ENCODE measurements around the gene EFEMP1. TPM values are rescaled to one million over a fixed set of nuclear protein-coding genes. Genes with fewer than 3 reads are reported as not detected.

The EFEMP1 gene
- total and polyA plus RNA-seq, 10 of the 15 experiments (the other 5 are each of a cell fraction or from before 2014, with no cell fraction given): 0.27 to 1.2 (median 0.35) TPM; not detected in 6

- intact Hi-C loops (cut with micrococcal nuclease; ENCODE audit: unreplicated experiment): no loop called here
- Histone ChIP-seq H3K9ac (ENCODE audit: control insufficient read depth, insufficient read depth, low read length) (no peak overlapping the region), H3K27ac (ENCODE audit: control insufficient read depth, insufficient read depth) (no peak overlapping the region), H3K4me1 (ENCODE audit: control insufficient read depth, insufficient read depth, low read length) (no peaks in the 10 kb centered on the region), H3K36me3 (ENCODE audit: control insufficient read depth in 2 of 2, insufficient read depth in 2 of 2, low read length in 1 of 2) (no peaks in the 10 kb centered on the region), H2AFZ (ENCODE audit: control insufficient read depth, low read depth, low read length) (no peak overlapping the region), H3K79me2 (ENCODE audit: control insufficient read depth, insufficient read depth, low read length) (no peaks in the 10 kb centered on the region), H3K27me3 (replicated peaks in 1 of 2; ENCODE audit: control insufficient read depth in 2 of 2, insufficient read depth in 2 of 2, low read length in 1 of 2) (no peaks in the 10 kb centered on the region; a peak in 2 of 4 replicates), H3K4me2 (ENCODE audit: control insufficient read depth, insufficient read depth) (no peak overlapping the region), H4K20me1 (ENCODE audit: control insufficient read depth, insufficient read depth) (no peaks in the 10 kb centered on the region), H3K9me3 (replicated peaks; ENCODE audit: control insufficient read depth, insufficient read depth, low read length) (no peaks in the 10 kb centered on the region), H3K4me3 (no peak overlapping the region)
- ChIA-PET POLR2A (no interaction called here), RAD21 (ENCODE audit: unreplicated experiment) (interaction anchor here (1.2 kb wide), 1 partner anchor 76 kb away, joined by 3 read pairs; no protein-coding TSS in a partner anchor), SMC1A (ENCODE audit: uncharacterized antibody, unreplicated experiment) (interaction anchor here (1.2 kb wide), 1 partner anchor 11 kb away, joined by 5 read pairs; no protein-coding TSS in a partner anchor), CTCF (interaction anchor here (1.2 kb wide), 1 partner anchor 11 kb away, joined by 3 read pairs; no protein-coding TSS in a partner anchor)
- FAIRE-seq (no peak), ATAC-seq (no peak), DNase-seq (ENCODE audit: low read depth, low spot score) (no peak)
- in situ Hi-C loops (cut with MboI): no loop called here
- no peak for TF ChIP-seq KAT2A (conservative IDR thresholded peaks at IDR 0.05; ENCODE audit: control insufficient read depth, low read depth, low read length)
- TF ChIP-seq JUNB (IDR thresholded peaks at IDR 0.05): no peak
- TF ChIP-seq YY1 (IDR thresholded peaks at IDR 0.05; ENCODE audit: low read depth, low read length): no peak
- no peak for TF ChIP-seq MAX (IDR thresholded peaks at IDR 0.05; ENCODE audit: low read depth, low read length)
- TF ChIP-seq BRCA1 (IDR thresholded peaks at IDR 0.05; ENCODE audit: low read depth, low read length): no peak
- no peak for TF ChIP-seq ATF2 (IDR thresholded peaks at IDR 0.05; ENCODE audit: low read length)
- 22% methylated on average over 10 of the region's 11 CpGs for WGBS (ENCODE audit: insufficient coverage, insufficient replicate concordance, low lambda C conversion rate, missing lambda C conversion rate)
- no TSS peak for BruUV-seq (replicated peaks)
These were observed 38.2 kb downstream of the EFEMP1 start for GRCh38 chr2:55885127-55885943.
